Hepatocyte (in vitro differentiated cells): ENCODE data around the gene P4HB.

ENCODE experiments used
- CTCF ChIP-seq: fragments of 200-600 bp; sonication (generic); IDR thresholded peaks from 2 replicates; pipeline ENCODE4 v1.5.1; 2016; ENCODE audit warnings: antibody characterized with exemption, mild to moderate bottlenecking; ENCODE audit not compliant: poor library complexity
- EZH2 ChIP-seq: fragments of 200-600 bp; sonication (generic); IDR thresholded peaks from 2 replicates; pipeline ENCODE4 v1.6.1; 2016; ENCODE audit warnings: antibody characterized with exemption, mild to moderate bottlenecking, borderline replicate concordance
- EZH2phosphoT487 ChIP-seq: fragments of 200-600 bp; sonication (generic); IDR thresholded peaks from one replicate; pipeline ENCODE4 v1.6.1; 2018; ENCODE audit warnings: antibody characterized with exemption, mild to moderate bottlenecking, low read depth, moderate library complexity; ENCODE audit not compliant: unreplicated experiment, severe bottlenecking

- TF ChIP-seq CTCF (no peak), EZH2 (no peak), EZH2phosphoT487 (no peak)
Measured at GRCh38 chr17:81867170-81867990, 7.0 kb upstream of the P4HB start.
